HG02973 (cell line): ENCODE data around the gene SYT17.

ENCODE experiments used
- ATAC-seq: cut with Tn5 transposase; IDR thresholded peaks from one replicate; pipeline ENCODE4 v1.9.1; 2021; ENCODE audit warnings: moderate library complexity; ENCODE audit not compliant: unreplicated experiment

SYT17 gene

DNA sequence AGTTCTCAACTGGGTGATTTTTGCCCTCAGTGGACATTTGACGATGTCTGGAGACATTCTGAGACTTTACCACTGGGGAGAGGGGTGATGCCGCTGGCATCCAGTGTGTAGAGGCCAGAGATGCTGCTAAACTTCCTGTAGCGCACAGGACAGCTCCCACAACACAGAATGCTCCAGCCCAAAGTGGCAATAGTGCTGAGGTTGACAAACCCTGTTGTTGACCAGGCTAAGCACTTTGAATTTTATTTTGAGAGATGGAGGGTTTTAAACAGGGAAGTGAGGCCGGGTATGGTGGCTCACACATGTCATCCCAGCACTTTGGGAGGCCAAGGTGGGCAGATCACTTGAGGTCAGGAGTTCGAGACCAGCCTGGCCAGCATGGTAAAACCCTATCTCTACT, 44.0 kb downstream of the SYT17 start:
- no peak for ATAC-seq

DNA sequence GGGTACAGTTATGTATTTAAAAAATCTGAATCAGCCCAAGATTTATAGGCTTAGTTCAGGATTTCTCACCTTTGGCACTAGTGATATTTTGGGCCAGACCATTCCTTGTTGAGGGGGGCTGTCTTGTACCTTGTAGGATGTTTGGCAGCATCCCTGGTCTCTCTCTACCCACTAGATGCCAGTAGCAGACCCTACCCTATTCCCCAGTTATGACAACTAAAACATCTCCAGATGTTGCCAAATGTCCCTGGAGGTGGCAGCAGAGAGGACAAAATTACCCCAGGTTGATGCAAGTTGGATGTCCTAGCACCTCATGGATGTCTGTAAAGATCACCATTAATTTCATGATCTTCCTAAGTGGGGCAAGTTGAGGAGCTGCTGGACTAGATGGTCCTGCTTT, 45.8 kb downstream of the SYT17 start:
- no peak for ATAC-seq

DNA sequence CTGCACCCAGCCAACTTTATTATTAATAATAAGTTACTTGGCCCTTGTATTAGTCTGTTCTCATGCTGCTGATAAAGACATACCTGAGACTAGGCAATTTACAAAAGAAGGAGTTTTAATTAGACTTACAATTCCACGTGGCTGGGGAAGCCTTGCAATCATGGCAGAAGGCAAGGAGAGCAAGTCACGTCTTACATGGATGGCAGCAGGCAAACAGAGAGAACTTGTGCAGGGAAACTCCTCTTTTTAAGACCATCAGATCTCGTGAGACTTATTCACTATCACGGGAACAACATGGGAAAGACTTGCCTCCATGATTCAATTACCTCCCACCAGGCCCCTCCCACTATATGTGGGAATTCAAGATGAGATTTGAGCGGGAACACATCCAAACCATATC, 47.7 kb downstream of the SYT17 start:
- ATAC-seq: no peak

DNA sequence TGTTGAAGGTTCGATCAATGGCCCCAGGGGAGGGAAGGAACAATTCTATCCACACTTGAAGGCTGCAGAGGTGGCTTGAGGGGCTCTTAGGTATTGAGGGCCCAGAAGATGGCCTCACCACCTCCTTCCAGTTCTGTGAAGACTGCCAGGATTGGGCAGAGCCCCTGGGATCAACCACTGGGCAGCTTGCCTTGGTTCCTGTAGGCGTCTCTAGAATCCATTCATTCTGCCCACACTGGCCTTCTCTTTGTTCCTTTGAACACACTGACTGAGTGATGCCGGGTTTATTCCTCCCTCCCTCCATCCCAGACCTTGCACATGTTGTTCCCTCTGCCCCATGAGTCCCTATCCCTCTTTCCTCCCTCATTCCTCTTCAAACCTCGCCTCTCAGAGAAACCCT, 50.5 kb downstream of the SYT17 start:
- ATAC-seq: no peak

DNA sequence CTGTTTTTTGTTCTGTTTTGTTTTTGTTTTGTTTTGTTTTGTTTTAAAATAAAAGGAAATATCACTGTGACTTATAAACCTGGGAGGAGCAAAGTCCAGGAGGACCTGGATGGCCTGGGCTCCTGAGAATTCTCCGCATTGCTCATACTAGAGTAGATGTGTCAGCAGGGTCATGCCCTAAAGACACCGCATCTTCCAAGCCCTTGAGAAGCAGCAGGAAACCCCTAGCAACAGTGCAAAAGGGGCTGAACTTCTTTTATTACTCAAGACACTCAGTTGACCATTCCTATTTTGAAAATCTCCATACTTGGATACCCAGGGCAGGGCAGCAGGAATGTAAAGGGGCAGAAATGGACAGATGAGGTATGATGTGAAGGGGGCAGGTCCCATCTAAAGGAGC, 51.8 kb downstream of the SYT17 start:
- ATAC-seq: no peak

DNA sequence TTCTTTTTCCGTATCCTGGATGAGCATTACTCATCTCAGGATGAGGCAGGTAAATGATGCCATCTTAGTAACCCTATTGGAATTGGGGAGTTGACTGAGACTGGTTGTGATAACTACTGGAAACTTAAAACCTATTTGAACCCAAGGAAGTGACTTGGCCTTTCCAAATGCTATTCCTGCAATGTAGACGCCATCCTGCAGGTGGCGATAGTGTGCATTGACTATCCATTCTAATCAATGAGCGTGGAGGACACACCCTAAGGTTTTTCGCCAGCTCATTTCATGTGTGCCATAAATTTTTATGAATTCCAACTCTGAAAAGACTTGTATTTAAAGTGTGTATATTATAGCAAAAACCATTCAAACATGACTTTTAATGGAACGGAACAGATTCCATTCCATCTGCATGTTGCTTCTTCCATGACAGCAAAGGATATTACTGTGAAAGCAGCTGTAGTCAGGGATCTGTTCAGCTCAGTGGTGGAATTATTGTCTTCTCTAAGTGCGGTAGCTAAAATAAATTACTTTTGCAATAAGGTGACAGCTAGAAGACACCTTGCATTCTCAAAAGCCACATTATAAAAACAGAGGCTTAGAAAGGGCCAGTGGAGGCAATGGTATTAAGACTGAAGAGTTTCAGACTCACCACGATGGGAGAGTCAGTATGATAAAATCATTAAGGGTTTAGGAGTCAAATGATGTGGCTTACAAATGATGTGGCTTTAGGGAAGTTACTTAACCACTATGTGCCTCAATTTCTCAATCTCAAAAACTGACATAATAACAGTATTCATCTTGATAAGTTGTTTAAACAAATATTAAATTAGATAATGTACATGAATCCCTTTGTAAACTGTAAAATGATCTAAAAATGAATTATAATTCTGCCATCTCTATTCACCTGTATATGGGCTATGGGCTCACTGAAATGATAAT, 55.5 kb downstream of the SYT17 start:
- ATAC-seq: no peak

DNA sequence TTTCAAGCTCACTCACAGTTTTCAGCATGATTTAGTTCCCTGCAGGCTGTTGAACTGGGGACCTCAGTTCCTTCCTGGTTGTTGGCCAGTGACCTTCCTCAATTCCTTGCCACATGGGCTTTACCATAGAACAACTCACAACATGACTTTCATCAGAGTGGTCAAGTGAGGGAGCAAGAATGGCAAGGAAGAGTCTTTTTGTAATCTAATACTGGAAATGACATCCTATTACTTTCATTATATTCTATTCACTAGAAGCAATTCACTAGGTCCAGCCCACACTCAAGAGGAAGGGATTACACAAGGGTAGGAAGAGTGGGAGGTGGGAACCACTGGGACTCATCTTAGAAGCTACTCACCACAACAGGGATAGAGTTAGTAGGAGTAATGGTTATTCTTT, 57.6 kb downstream of the SYT17 start:
- no peak for ATAC-seq

DNA sequence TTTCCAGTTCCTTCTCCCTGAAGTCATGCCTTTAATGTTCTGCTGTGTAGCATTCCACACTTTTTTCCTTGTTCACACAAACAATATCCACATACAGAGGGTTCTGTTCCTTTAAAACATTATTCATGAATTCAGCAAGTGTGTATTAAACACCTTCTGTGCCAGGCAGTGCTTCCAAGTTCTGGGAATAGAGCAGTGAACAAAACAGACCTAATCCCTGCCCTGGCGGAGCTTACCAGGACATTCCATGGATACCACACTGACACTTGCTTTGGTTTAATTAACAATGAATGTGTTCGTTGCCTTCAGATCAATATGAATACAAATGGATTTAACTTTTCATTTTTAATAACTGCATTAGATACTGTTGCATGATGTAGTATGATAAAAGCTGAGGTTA, 59.6 kb downstream of the SYT17 start:
- no peak for ATAC-seq

DNA sequence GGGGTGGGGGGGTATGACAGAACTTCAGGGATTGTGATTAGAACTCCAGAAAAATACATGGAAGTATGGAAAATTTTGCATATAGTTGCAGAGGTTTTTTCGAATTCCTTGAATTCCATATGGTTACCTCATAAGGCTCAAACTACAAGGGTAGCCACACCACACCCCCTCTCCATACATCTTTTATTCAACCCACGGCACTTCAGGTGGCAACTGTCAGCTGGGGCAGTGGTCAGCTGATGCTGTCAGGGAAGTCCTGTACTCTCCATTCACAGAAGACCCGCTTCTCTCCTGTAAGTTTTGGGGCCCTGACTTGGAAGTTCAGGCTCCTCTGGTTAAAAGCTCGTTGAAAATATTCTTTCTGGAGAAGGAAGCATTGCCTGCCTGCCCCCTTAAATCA, 60.0 kb downstream of the SYT17 start:
- no peak for ATAC-seq

DNA sequence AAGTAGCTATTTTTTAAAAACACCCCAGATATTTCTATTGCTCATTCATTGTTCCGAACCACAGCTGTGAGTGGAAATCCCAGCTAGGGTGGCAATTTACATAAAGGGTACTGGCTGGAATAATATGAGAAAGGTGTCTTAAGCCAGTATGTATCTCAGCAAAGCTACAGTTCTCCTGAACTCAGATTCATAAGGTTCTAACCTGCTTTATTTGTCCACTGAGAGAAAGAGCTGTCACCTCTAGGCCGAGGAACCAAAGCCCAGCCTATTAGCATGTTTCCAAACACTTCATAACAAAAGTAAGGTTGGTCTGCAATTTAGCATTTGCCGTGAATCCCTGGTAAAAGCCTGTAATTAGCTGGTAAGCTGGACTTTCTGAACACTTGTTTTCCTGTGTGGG, 60.5 kb downstream of the SYT17 start:
- ATAC-seq: no peak

DNA sequence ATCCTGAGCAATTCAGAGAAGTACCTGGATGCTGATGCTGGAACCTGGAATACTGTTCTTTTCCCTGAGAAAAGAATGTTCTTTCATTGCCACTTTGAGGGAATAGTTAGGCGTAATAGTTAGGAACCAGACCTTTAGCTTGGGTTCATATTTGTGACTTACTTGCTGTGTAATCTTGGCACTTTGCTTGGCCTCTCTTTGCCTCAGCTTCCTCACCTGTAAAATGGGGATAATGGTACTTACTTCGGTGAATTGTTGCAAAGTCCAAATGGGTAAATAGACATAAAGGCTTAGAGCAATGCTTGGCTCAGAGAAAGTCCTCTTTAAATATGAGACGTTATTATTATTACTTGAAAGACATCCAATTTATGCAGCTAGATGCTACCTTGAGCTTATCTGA, 62.5 kb downstream of the SYT17 start:
- ATAC-seq: no peak

DNA sequence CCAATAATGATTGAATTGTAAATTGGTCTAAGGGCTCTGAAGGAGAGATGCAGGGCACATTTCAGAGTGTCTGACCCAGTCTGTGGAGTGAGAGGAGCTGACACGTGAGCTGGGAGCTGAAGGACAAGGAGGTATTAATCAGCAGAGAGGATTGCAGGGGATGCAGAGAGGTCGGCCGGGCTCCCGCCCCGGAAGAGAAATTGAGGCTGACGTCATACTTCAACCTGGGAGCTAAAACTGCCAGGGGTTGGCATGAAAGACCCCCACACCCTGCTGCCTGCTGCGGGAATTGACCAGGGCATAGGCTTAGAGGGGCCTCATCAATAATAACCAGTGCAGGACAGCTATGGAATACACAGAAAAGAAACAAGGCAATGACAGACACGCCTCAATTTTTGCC, 63.8 kb downstream of the SYT17 start:
- no peak for ATAC-seq

DNA sequence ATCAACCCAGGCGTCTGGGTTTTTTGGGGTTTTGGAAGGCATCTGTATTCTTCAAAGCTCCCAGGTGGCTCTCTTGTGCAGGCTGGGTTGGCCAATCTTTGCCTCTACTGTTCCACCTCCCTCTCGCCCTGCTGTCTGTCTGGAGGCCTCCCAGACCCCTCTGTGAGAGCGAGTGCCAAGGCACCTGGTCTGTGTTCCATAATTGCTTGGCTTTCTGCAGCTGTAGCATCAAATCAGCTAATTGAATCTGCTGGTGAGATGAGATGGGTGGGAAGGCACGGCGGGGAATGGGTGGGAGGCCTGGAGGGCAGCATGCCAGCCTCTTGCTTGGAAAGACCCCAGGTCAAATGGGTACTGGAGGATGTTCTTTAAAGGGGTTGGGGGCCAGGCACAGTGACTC, 64.9 kb downstream of the SYT17 start:
- ATAC-seq: no peak

DNA sequence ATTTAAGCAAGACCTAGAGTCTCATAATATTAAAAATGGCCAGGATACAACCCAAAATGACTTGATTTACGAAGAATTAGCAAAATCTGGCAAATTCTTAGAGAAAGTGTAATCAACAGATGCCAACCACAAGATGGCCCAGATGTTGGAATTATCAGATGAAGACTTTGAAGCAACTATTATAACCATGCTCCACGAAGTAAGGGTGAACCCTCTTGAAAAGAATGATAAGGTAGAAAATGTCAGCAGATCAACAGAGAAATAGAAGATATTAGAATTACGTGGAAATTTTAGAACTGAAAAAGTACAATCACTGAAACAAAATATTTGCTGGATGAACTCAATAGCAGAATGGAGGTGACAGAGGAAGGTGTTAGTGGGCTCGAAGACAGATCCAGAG, 67.4 kb downstream of the SYT17 start:
- no peak for ATAC-seq

DNA sequence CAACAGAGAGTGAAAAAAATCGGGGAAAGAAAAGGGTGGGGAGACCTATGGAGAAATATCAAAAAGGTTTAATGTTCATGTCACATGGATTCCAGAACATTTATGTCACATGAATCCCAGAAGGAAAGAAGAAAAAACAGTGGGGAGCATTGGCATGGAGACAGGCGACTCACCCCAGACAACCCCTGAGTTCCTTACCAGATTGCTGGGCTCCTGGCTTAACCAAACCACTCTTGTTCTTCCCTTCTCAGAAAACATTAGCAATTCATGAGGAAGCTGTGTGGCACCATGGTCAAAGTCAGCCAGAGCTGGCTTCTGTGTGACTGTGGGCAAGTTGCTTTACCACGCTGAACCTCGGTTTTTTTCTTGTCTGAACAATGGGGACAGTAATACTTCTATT, 67.8 kb downstream of the SYT17 start:
- no peak for ATAC-seq

DNA sequence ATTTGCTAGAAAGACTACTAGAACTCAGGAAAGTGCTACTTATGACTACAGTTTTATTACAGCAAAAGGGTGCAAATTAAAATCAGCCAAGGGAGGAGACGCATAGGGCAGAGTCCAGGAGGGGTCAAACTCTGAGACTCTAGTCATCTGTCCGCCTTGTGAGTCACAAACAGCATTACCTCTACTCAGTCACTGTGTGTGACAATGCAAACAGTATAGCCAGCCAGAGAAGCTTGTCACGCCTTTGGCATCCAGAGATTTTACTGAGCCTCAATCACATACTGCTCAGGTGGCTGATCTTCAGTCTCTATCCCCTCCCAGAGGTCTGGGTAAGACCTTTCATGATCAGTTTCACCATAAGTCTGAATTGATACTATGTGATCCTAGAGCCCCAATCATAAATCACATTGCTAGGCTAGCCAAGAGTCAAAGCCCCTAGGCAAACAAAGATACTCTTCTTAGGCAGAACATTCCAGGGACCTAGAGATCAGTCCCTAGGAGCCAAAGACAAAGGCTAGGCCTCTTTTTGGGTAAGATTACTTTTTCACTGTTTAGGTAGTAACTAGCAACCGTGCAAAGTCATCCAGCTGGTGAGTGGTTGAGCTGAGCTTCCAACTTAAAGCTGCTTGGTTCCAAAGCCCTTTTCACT, 68.6 kb downstream of the SYT17 start:
- ATAC-seq: no peak

DNA sequence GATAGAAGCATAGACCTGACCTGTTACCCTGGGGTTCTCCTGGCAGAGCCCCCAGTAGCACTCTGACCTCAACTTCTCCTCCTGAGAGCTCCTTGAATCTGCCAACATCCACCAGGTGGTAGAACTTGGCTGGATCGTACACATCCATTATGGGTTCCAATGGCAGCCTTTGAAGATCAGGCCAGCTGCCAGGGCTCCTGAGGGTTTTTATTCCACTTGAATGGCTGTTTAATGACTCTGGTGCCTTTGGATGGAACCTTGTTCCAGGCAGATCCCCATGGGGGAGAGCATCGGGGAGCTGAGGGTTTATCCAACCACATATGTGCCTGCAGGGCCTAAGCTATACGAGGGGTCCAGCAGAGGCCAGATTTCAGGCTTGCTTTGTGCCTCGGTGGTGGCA, 70.4 kb downstream of the SYT17 start:
- ATAC-seq: no peak

DNA sequence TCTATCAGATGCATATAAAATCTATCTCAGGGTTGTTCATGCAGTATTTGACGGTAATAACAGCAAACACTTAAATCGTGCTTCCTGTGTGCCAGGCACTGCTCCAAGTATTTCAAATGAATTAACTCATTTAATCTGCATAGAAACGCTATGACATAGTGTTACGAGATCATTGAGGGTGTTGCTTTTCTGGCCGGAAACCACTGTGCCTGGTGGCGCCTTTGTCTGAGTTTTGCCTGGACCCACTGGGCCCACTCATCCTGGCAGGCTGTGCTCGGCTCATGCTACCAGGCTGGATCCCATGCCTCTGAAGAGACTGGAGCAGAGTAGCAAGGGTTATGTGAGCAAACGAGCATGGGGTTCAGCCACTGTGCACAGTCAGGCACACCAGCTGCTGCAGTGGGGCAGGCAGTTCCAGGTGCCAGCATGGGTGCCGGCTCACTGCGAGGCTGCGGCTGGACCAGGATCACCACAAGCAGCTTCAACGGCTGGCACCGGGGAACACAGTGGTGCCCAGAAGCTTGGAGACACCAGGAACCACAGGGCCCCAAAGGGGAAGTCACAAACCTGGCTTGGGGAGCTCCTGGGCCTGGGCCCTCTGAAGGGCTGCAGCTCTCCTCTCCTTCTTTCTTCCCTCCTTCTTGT, 71.6 kb downstream of the SYT17 start:
- no peak for ATAC-seq

DNA sequence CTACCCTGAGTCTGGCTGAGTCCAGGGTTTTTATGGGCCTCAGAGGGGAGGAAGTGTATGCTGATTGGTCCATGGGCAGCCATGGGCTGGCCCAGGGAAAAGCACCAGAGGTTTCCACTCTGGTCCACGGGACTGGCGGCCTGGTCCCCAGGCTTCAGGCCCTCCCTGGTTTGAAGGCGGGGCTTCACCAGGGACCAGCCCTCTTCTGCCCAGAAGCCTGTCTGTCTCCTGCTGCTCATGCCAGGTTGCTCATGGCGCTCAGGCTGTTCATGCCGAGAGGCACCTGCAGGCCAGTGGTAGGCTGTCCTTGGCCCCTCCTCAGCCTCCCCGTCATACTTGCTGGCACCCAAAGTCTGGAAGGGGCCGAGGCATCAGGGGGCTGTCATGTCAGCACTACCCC, 72.5 kb downstream of the SYT17 start:
- no peak for ATAC-seq

DNA sequence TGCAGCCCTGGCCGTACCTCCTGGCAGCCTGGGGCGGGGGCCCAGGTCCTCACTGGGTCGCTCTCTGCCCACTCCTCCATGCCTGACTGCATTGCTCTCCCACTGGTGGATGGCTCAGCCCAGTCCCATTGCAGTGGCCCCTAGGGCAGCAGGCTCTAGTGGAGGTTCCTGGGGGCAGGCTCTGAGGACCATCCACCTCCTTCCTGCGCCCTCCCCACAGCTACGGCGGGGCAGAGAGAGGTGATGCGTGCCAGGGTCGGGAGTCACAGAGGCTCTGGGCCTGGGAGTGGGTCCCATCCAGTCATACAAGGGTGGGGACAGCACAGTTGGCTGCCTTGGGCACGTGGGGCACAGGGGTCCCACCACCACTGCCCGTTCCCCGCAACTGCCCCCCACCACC, 73.5 kb downstream of the SYT17 start:
- ATAC-seq: no peak

DNA sequence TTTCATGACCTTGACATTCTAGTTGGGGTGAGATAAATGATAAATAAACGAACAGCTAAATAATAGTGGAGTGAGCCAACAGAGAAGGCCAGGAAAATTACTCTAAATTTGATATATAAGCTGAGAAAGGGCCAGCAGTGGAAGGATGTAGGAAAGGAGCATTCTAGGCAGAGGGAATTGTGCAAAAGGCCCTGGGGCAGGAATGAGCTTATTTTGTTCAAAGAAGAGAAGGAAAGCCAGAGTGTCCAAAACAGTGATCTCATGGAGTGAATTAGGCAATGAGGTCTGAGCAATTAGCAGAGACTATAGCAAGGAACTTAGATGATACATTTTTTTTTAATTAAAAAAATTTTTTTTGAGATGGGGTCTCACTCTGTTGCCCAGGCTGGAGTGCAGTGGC, 74.1 kb downstream of the SYT17 start:
- ATAC-seq: no peak

DNA sequence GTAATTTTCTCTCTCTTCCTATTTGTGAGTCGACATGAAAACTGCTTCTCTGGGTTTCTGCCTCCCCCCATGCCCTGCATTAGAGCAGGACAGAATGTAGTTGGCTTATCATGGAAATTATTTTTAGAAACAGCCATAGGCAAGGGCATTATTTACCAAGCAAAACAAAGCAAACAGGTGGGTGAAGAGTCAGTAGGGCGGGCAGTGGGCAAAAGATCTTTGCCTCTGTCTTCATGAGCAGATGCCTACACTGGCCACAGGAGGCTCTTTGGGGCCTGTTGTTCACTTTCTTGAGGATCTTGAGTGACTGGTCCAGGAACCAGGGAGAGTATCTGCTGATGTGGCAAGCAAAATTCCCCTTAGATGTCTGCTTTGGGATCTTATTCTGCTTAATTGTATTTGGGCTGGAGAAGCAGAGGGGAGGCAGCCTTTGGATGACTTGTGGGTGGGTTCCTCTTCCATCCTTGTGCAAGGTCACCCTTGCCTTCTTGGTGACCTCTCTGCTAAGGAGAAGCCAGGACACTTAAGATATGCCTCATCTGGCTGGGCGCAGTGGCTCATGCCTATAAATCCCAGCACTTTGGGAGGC, 75.0 kb downstream of the SYT17 start:
- no peak for ATAC-seq
